Measurements from ENCODE around the gene KIF5C.

KIF5C gene

DNA sequence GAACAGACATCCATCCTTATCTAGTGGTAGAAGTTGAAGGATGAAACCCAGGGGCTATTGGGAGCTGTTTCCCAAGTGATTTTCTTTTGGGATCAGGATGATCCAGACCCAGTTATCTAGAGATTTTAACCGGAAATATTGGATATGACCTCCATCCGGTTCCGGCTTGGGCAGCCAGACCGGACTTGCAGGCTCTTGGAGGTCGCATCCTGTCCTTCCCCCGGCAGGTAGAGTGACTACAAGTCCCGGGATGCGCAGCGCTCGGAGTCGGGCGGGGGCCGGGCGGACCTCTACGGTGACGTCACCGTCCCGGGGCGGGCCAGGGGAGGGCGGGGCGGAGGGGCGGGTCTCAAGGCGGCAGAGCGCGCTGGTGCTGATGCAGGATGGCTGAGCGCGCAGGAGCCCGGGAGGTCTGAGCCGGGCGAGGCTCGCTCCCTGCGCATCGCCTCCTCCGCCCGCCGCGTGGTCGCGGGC, at the start of gene KIF5C:
KIF5C (plus strand) TSS at position 360 of the 474 bp plus-strand sequence. CDS start 391 bp downstream, outside the sequence.
- TF ChIP-seq CTCF (IDR thresholded peaks at IDR 0.05), result no peak

- no peak for TF ChIP-seq CTCF (IDR thresholded peaks at IDR 0.05)
Measured at GRCh38 chr2:148826791-148827190, 48.2 kb upstream of the KIF5C start.

DNA sequence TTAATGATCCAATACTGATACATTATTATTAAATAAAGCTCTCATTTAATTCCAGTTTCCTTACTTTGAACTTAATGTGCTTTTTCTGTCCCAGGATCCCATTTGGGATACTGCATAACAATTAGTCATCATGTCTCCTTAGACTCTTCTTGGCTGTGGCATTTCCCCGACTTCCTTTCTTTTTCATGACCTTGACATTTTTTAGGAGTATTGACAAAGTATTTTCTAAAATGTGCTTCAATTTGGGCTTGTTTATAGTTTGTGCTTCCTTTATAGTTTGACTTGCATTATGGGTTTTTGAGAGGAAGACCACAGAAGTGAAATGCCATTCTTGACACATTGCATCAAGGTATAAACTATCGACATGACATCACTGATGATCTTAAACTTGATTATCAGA, 46.1 kb upstream of the KIF5C start:
- no peak for TF ChIP-seq CTCF (IDR thresholded peaks at IDR 0.05)

- TF ChIP-seq CTCF (IDR thresholded peaks at IDR 0.05), result no peak
Measured at GRCh38 chr2:148829618-148830017, 45.4 kb upstream of the KIF5C start.

- no peak for TF ChIP-seq CTCF (IDR thresholded peaks at IDR 0.05)
Measured at GRCh38 chr2:148832637-148833036, 42.4 kb upstream of the KIF5C start.

- TF ChIP-seq CTCF (IDR thresholded peaks at IDR 0.05), result no peak
Measured at GRCh38 chr2:148842050-148842449, 33.0 kb upstream of the KIF5C start.

DNA sequence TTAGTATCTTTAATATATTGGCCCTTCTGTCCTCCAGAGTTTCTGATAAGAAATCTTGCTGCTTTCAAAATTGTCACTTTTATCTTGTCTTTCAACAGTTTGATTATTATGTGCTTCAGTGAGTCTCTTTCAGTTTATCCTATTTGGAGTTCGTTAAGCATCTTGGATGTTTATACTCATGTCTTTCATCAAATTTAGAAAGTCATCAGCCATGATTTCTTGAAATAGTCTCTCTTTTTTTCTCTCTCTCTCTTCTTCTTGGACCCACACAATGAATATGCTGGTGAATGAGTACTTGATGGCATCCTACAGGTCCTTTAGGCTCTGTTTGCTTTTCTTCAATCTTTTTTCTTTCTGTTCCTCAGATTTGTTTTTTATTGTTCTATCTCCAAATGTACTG, 26.9 kb upstream of the KIF5C start:
- no peak for TF ChIP-seq CTCF (IDR thresholded peaks at IDR 0.05)

GRCh38 chr2:148853458-148853857, 21.6 kb upstream of the KIF5C start:
- no peak for TF ChIP-seq CTCF (IDR thresholded peaks at IDR 0.05)
